H1 (cell line): ENCODE measurements around the gene RUFY3. TPM values are rescaled to one million over a fixed set of nuclear protein-coding genes. Genes with fewer than 3 reads are reported as not detected.

Experiments
- CTCF ChIA-PET: fragments of 300-600 bp; sonication (Branson Sonifier 250); formaldehyde crosslinking; loops from one replicate; lab custom pipeline; 2021; ENCODE audit not compliant: partially characterized antibody; lab: Charles Lee
- POLR2A ChIA-PET: fragments of 300-600 bp; sonication (Branson Sonifier 250); formaldehyde crosslinking; loops from one replicate; lab custom pipeline; 2021; ENCODE audit warnings: inconsistent platforms; ENCODE audit not compliant: partially characterized antibody; lab: Charles Lee
- DNase-seq, 2 experiments: peaks; one replicate each; pipeline versions ENCODE4 v3.0.0 to v3.0.0-alpha.2; 2010 to 2022; ENCODE audit warnings: low spot score in 2 of 2, low read depth in 1 of 2, mixed read lengths in 1 of 2
- FAIRE-seq: peaks from 2 replicates; lab custom pipeline; 2011; peaks lifted over from hg19 to GRCh38; lab: Jason Lieb, UNC
- H2AFZ ChIP-seq: 2 replicates; pipeline ENCODE4 v1.8.1; 2012; ENCODE audit warnings: low read length, inconsistent platforms
- H2AK5ac ChIP-seq: 2 replicates; pipeline ENCODE4 v1.6.1; 2013; ENCODE audit warnings: low read depth, low read length
- H2BK120ac ChIP-seq: replicated peaks from 2 replicates; pipeline ENCODE3; 2013; ENCODE audit warnings: low read depth, low read length, inconsistent platforms
- H2BK12ac ChIP-seq: 2 replicates; pipeline ENCODE4 v1.6.1; 2013; ENCODE audit warnings: low read depth, low read length
- H2BK15ac ChIP-seq: 2 replicates; pipeline ENCODE4 v1.6.1; 2013; ENCODE audit warnings: low read length
- H2BK20ac ChIP-seq: 2 replicates; pipeline ENCODE4 v1.6.1; 2013; ENCODE audit warnings: low read length
- H2BK5ac ChIP-seq: 2 replicates; pipeline ENCODE4 v1.6.1; 2013; ENCODE audit warnings: low read depth, low read length
- H3K14ac ChIP-seq: 2 replicates; pipeline ENCODE4 v1.6.1; 2013; ENCODE audit warnings: inconsistent platforms; ENCODE audit not compliant: insufficient read length
- H3K18ac ChIP-seq: 2 replicates; pipeline ENCODE4 v1.6.1; 2013; ENCODE audit warnings: low read length; ENCODE audit errors: extremely low read depth
- H3K23ac ChIP-seq: 2 replicates; pipeline ENCODE4 v1.6.1; 2013; ENCODE audit warnings: inconsistent platforms; ENCODE audit not compliant: insufficient read length
- H3K23me2 ChIP-seq: 2 replicates; pipeline ENCODE4 v1.6.1; 2013; ENCODE audit warnings: low read depth, low read length
- H3K27ac ChIP-seq: 2 replicates; pipeline ENCODE4 v1.6.1; 2011; ENCODE audit warnings: low read depth, low read length, inconsistent platforms
- H3K27me3 ChIP-seq, 4 experiments: replicated peaks in 1 of 4; 1 replicate in 1 of 4; 2 replicates in 3 of 4; pipeline versions ENCODE4 v1.6.1 to v1.8.1; 2011 to 2013; ENCODE audit warnings: low read length in 3 of 4, mild to moderate bottlenecking in 3 of 4, inconsistent platforms in 2 of 4, mixed read lengths in 2 of 4, moderate library complexity in 1 of 4; ENCODE audit not compliant: control insufficient read depth in 3 of 4, insufficient read depth in 3 of 4; ENCODE audit errors: extremely low read depth in 1 of 4
- H3K36me3 ChIP-seq, 4 experiments: 2 replicates each; pipeline versions ENCODE4 v1.6.1 to v1.8.1; 2011 to 2013; ENCODE audit warnings: mild to moderate bottlenecking in 4 of 4, low read length in 3 of 4, moderate library complexity in 2 of 4, control low read depth in 1 of 4, inconsistent platforms in 1 of 4; ENCODE audit not compliant: insufficient read depth in 4 of 4, control insufficient read depth in 2 of 4
- H3K4ac ChIP-seq: replicated peaks from 2 replicates; pipeline ENCODE3; 2013; ENCODE audit warnings: low read length, low read depth, mixed read lengths, inconsistent platforms; ENCODE audit not compliant: insufficient read length
- H3K4me1 ChIP-seq, 4 experiments: replicated peaks in 1 of 4; 1 replicate in 1 of 4; 2 replicates in 3 of 4; pipeline versions ENCODE4 v1.6.1 to v1.8.1; 2011 to 2013; ENCODE audit warnings: low read length in 3 of 4, inconsistent platforms in 2 of 4, mixed read lengths in 1 of 4; ENCODE audit not compliant: insufficient read depth in 4 of 4, control insufficient read depth in 3 of 4
- H3K4me2 ChIP-seq, 2 experiments: 2 replicates each; pipeline versions ENCODE4 v1.6.1 to v1.8.1; 2011 to 2013; ENCODE audit warnings: low read depth in 2 of 2, low read length in 2 of 2, control low read depth in 1 of 2, inconsistent platforms in 1 of 2, mild to moderate bottlenecking in 1 of 2; ENCODE audit not compliant: insufficient read depth in 1 of 2
- H3K4me3 ChIP-seq, 4 experiments: fragments of 200-600, 300-600 bp in 1 of 4; sonication (generic), shearing (Covaris generic), sonication (Bioruptor Twin) in 1 of 4; 2 replicates each; pipeline versions ENCODE4 v1.5.1 to v1.8.1; 2011 to 2016; ENCODE audit warnings: low read length in 4 of 4, low read depth in 3 of 4, control low read depth in 2 of 4, inconsistent platforms in 2 of 4, mild to moderate bottlenecking in 2 of 4, mixed read lengths in 1 of 4, moderate library complexity in 1 of 4; ENCODE audit not compliant: insufficient read depth in 2 of 4; ENCODE audit errors: extremely low read depth in 1 of 4
- H3K56ac ChIP-seq: replicated peaks from 2 replicates; pipeline ENCODE3; 2013; ENCODE audit warnings: low read depth, mild to moderate bottlenecking, mixed read lengths, low read length, inconsistent platforms; ENCODE audit not compliant: insufficient read length
- H3K79me1 ChIP-seq: 2 replicates; pipeline ENCODE4 v1.6.1; 2013; ENCODE audit warnings: low read depth, low read length, control low read depth
- H3K79me2 ChIP-seq, 2 experiments: 2 replicates each; pipeline versions ENCODE4 v1.6.1 to v1.8.1; 2012 to 2013; ENCODE audit warnings: low read length in 2 of 2, mild to moderate bottlenecking in 2 of 2, inconsistent platforms in 1 of 2; ENCODE audit not compliant: insufficient read depth in 2 of 2, control insufficient read depth in 1 of 2
- H3K9ac ChIP-seq, 4 experiments: replicated peaks in 1 of 4; 1 replicate in 1 of 4; 2 replicates in 3 of 4; pipeline versions ENCODE4 v1.6.1 to v1.8.1; 2011 to 2013; ENCODE audit warnings: low read depth in 3 of 4, low read length in 3 of 4, control low read depth in 2 of 4, mild to moderate bottlenecking in 2 of 4, moderate library complexity in 2 of 4, inconsistent platforms in 1 of 4; ENCODE audit errors: extremely low read depth in 1 of 4
- H3K9me3 ChIP-seq, 2 experiments: 2 replicates each; pipeline versions ENCODE4 v1.6.1 to v1.8.1; 2012 to 2013; ENCODE audit warnings: mild to moderate bottlenecking in 2 of 2, moderate library complexity in 2 of 2, control low read depth in 1 of 2, inconsistent platforms in 1 of 2, low read depth in 1 of 2, low read length in 1 of 2, mixed read lengths in 1 of 2; ENCODE audit not compliant: insufficient read depth in 2 of 2
- H4K20me1 ChIP-seq, 2 experiments: replicated peaks in 1 of 2; 2 replicates each; pipeline versions ENCODE3 to v1.8.1; 2011 to 2013; ENCODE audit warnings: inconsistent platforms in 2 of 2, low read length in 2 of 2, mild to moderate bottlenecking in 1 of 2; ENCODE audit not compliant: insufficient read depth in 2 of 2, control insufficient read depth in 1 of 2
- H4K5ac ChIP-seq: 2 replicates; pipeline ENCODE4 v1.6.1; 2013; ENCODE audit warnings: low read length, low read depth, mixed read lengths, inconsistent platforms; ENCODE audit not compliant: insufficient read length
- H4K8ac ChIP-seq: 2 replicates; pipeline ENCODE4 v1.8.0; 2013; ENCODE audit warnings: mild to moderate bottlenecking, moderate library complexity, low read length, inconsistent platforms; ENCODE audit not compliant: insufficient read depth; ENCODE audit errors: extremely low read depth
- H4K91ac ChIP-seq: replicated peaks from 2 replicates; pipeline ENCODE3; 2013; ENCODE audit warnings: low read length, mixed read lengths, inconsistent platforms; ENCODE audit not compliant: insufficient read length
- BRCA1 ChIP-seq: IDR thresholded peaks from 2 replicates; pipeline ENCODE4 v1.6.1; 2012; ENCODE audit warnings: low read depth, low read length, improper control_type of control experiment
- CBX8 ChIP-seq: fragments of 300-800, 300-1000 bp; sonication (generic); IDR thresholded peaks from 2 replicates; pipeline ENCODE4 v1.7.1; 2016; ENCODE audit warnings: low read depth, low read length, borderline replicate concordance
- CHD1 ChIP-seq: IDR thresholded peaks from 2 replicates; pipeline ENCODE4 v1.6.1; 2012; ENCODE audit warnings: low read depth, low read length, improper control_type of control experiment
- CREB1 ChIP-seq: IDR thresholded peaks from 2 replicates; pipeline ENCODE4 v1.6.1; 2012; ENCODE audit warnings: inconsistent platforms
- KDM1A ChIP-seq: fragments of 200-600, 300-600 bp; sonication (generic); IDR thresholded peaks from 2 replicates; pipeline ENCODE4 v1.7.1; 2016; ENCODE audit warnings: mild to moderate bottlenecking, low read length, borderline replicate concordance
- KDM4A ChIP-seq: IDR thresholded peaks from one replicate; pipeline ENCODE4 v1.7.1; 2012; ENCODE audit warnings: low read depth, mild to moderate bottlenecking, moderate library complexity, low read length, inconsistent platforms; ENCODE audit not compliant: severe bottlenecking
- KDM5A ChIP-seq: fragments of 200-600 bp; IDR thresholded peaks from 2 replicates; pipeline ENCODE4 v1.7.1; 2012; ENCODE audit warnings: mild to moderate bottlenecking, low read length, inconsistent platforms, mixed read lengths
- MAFK ChIP-seq: IDR thresholded peaks from 2 replicates; pipeline ENCODE4 v1.6.1; 2012; ENCODE audit warnings: low read depth, mild to moderate bottlenecking, improper control_type of control experiment, low read length
- PHF8 ChIP-seq: fragments of 200-600 bp; sonication (generic); conservative IDR thresholded peaks from 2 replicates; pipeline ENCODE4 v1.7.1; 2012; ENCODE audit warnings: low read depth, mild to moderate bottlenecking, inconsistent platforms, low read length, moderate library complexity
- POU5F1 ChIP-seq: IDR thresholded peaks from 2 replicates; pipeline ENCODE4 v1.6.1; 2011; ENCODE audit warnings: low read depth, mild to moderate bottlenecking, low read length, moderate library complexity
- SIN3A ChIP-seq, 2 experiments: IDR thresholded peaks in 1 of 2; conservative IDR thresholded peaks in 1 of 2; 2 replicates each; pipeline ENCODE4 v1.6.1; 2011 to 2012; ENCODE audit warnings: low read length in 2 of 2, improper control_type of control experiment in 1 of 2, low read depth in 1 of 2, mild to moderate bottlenecking in 1 of 2
- SUZ12 ChIP-seq: fragments of 200-600 bp; sonication (generic); IDR thresholded peaks from 2 replicates; pipeline ENCODE4 v1.6.1; 2012; ENCODE audit warnings: mild to moderate bottlenecking, inconsistent platforms, low read length, moderate library complexity, mixed read lengths
- TEAD4 ChIP-seq: IDR thresholded peaks from 2 replicates; pipeline ENCODE4 v1.6.1; 2012; ENCODE audit warnings: low read depth, low read length, inconsistent platforms, mixed read lengths
- WGBS, 2 experiments: shearing (Covaris generic) in 1 of 2; methylation state at CpG; one replicate each; pipeline versions ENCODE4 v1.1.6 to v1.1.7; 2013 to 2015; ENCODE audit warnings: low lambda C conversion rate in 2 of 2, mixed read lengths in 2 of 2, inconsistent platforms in 1 of 2, low coverage in 1 of 2, missing lambda C conversion rate in 1 of 2; ENCODE audit not compliant: insufficient replicate concordance in 2 of 2, insufficient coverage in 1 of 2, insufficient read length in 1 of 2; ENCODE audit errors: extremely low coverage in 1 of 2, missing lambda C conversion rate in 1 of 2; 5-methylcytosine and 5-hydroxymethylcytosine counted together
- polyA plus RNA-seq, 7 experiments: library from polyadenylated mRNA; depleted of rRNA in 3 of 7; stranded (reverse) in 5 of 7; unstranded in 2 of 7; fragments of >200 nt in 5 of 7; fragments of 200-250 nt in 2 of 7; gene quantifications; 1 replicate in 5 of 7; 2 replicates in 1 of 7; 4 replicates in 1 of 7; pipeline versions ENCODE4 v1.2.1 to v1.2.3, GENCODE V29; 2011 to 2013; ENCODE audit warnings: missing spikeins in 2 of 7, mixed read lengths in 2 of 7
- total RNA-seq: library from RNA; stranded (reverse); fragmentation: NEBNext Ultra II Directional; extraction: Animal tissue kit (Norgen Biotek cat#: 25700); gene quantifications from 2 replicates; pipeline ENCODE4 v1.2.1, GENCODE V29; 2021
- TF ChIP-seq, protein P1 (sequence below): IDR thresholded peaks from 2 replicates; pipeline ENCODE4 v1.6.1; 2012; ENCODE audit warnings: inconsistent platforms

Gene RUFY3
- total and polyA plus RNA-seq, 2 of the 8 experiments (the other 6 are each of a cell fraction or from before 2014, with no cell fraction given) = 7.8 to 33.1 TPM

DNA sequence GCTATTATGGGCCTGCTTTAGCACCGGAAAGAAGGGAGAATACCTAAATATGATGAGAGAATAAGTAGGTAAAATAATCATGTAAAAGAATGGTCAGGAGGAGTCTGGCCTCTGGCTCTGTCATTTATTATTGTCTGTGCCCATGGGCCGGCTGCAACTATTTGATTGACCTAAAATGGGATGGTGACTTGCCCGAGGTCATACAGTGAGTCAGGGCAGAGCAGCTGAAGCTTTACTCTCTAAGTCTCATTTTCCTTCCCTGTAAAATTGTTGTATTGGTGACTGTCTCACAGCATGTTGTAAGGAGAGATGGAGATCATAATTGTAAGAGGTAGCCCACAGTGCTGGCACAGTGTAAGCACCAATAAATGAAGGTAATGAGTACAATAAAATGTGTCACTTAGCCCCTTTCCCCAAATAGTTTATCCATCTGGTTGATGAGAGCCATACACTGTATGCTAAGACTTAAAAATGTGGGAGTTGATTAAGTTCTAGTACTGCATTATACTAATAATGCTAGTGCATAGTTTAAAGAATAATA lies 39.6 kb downstream of the RUFY3 start:
- Histone ChIP-seq H3K14ac (no peak overlapping the region), H4K20me1 (no peaks in the 10 kb centered on the region), H3K23ac (no peak overlapping the region), H2BK20ac (no peak overlapping the region), H3K27ac (no peak overlapping the region), H3K56ac (no peak overlapping the region), H2BK15ac (no peak overlapping the region), H2BK12ac (no peak overlapping the region), H4K5ac (no peak overlapping the region), H3K9me3 (no peaks in the 10 kb centered on the region), H2AFZ (no peak overlapping the region), H4K8ac (no peak overlapping the region), H2BK5ac (no peak overlapping the region), H3K4me3 (no peak overlapping the region), H3K4me2 (no peak overlapping the region), H3K4ac (no peak overlapping the region), H2BK120ac (no peak overlapping the region), H3K27me3 (no peaks in the 10 kb centered on the region), H3K18ac (no peak overlapping the region), H3K23me2 (no peaks in the 10 kb centered on the region), H3K4me1 (no peaks in the 10 kb centered on the region), H4K91ac (no peak overlapping the region), H3K79me2 (no peaks in the 10 kb centered on the region), H3K36me3 (peaks cover 0 to 3% (median 0%) of the 10 kb centered on the region in 4 experiments; a peak in 1 of 8 replicates), H2AK5ac (no peak overlapping the region), H3K79me1 (no peaks in the 10 kb centered on the region), H3K9ac (no peak overlapping the region)
- WGBS, 2 experiments = 82% methylated on average over 3 of the region's 3 CpGs; no CpG with 5 or more reads in 1 of the 2 experiments
- ChIA-PET CTCF (interaction anchor here (0.7 to 1.1 kb wide), 2 partner anchors 11 to 109 kb away, joined by 3 to 4 read pairs; no protein-coding TSS in a partner anchor), POLR2A (no interaction called here)
- DNase-seq (no peak), FAIRE-seq (no peak)
- TF ChIP-seq TEAD4 (no peak), BRCA1 (no peak), SUZ12 (no peak), MAFK (no peak), CBX8 (no peak), CHD1 (no peak), KDM1A (no peak), SIN3A (conservative IDR thresholded peaks at IDR 0.05 in 1 of 2, IDR thresholded peaks at IDR 0.05 in 1 of 2; ENCODE audit: low read depth in 1 of 2, low read length in 2 of 2) (no peak), KDM5A (no peak), CREB1 (no peak), KDM4A (no peak), PHF8 (no peak), POU5F1 (no peak)
- TF ChIP-seq, protein P1, sequence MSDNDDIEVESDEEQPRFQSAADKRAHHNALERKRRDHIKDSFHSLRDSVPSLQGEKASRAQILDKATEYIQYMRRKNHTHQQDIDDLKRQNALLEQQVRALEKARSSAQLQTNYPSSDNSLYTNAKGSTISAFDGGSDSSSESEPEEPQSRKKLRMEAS = no peak
